ENCODE measurements around the gene UBTF. TPM values are rescaled to one million over a fixed set of nuclear protein-coding genes. Genes with fewer than 3 reads are reported as not detected.

UBTF gene
- 50.1 TPM for polyA plus RNA-seq (2012; ENCODE audit: missing spikeins)

DNA sequence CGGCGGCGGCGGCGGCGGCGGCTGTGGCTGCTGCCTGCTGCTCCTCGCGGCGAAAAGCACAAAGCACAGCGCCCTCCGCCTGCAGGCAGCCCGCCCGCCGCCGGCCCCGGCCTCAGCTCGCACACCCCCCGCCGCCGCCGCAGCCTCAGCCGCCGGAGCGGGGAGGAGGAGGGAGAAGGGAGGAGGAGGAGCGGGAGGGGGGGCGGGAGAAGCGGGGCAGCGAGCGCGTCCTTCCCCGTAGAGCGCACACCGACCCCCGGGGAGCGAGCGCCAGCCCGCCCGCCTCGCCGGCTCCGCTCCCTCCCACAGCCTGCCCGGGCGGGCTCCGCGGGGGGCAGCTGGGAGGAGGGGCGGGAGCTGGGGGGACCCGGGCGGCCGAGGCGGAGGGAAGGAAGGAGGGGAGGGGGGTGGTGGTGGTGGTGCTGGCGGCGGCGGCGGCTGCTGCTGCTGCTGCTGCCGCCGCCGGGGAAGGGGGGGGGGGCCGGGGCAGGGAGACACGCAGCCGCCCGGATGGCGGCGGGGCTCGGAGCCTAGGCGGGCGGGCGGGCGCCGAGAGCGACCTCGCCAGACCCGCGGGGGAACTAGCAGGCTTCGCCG, at the start of gene UBTF:
UBTF (minus strand) TSS at position 60 of the 597 bp plus-strand sequence. CDS start 1,446 bp downstream, outside the sequence.
- DNase-seq (ENCODE audit: insufficient read length), result no peak
- no peak for FAIRE-seq
- no peak for TF ChIP-seq TAF1 (IDR thresholded peaks at IDR 0.05; ENCODE audit: borderline replicate concordance, low read depth, low read length)
- TF ChIP-seq POLR2A (IDR thresholded peaks at IDR 0.05; ENCODE audit: low read depth, low read length), result no peak
- no peak for TF ChIP-seq POLR2AphosphoS5 (IDR thresholded peaks at IDR 0.05; ENCODE audit: low read depth, low read length)

DNA sequence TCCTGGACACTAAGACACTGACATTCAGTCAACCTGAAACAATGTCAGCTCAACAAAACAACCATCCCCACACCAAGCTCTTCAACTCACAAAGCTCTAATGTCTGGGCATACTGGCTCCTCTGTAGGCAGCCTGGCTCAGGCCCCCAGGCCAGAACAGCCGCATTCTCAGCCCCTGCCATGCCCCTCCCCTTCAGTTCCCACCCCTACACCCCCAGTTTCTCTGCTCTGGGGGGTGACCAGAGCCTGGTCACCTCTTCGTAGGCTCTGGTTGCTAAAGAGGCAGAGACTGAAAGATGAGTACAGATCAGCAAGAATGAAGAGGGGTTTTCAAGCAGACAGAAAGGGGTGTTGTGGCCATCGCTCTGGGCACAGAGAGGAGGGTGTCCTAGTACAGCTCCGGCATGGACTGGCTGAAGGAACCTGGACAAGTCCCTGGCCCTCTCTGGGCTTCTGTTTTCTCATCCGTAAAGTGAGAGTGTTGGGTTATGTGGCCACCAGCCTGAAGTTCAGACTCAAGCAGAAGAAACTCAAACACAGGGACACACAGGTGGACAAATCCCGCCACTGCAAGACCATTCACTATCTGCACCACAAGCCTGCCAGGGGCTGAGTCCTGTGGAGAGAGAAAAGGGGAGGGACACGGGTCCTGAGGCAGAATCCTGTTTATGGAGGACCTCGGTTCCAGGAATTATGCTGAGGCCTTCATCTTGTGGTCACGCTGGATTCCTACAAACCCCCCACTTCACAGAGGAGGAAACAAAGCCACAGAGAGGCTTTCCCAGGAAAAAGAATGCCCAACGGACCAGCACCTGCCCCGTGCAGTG, 49.4 kb upstream of the UBTF start:
- no peak for DNase-seq (ENCODE audit: insufficient read length)
- FAIRE-seq, result no peak
- no peak for TF ChIP-seq POLR2A (IDR thresholded peaks at IDR 0.05; ENCODE audit: low read depth, low read length)
- no peak for TF ChIP-seq POLR2AphosphoS5 (IDR thresholded peaks at IDR 0.05; ENCODE audit: low read depth, low read length)
- TF ChIP-seq TAF1 (IDR thresholded peaks at IDR 0.05; ENCODE audit: borderline replicate concordance, low read depth, low read length), result no peak

- DNase-seq (ENCODE audit: insufficient read length) (no peak), FAIRE-seq (no peak)
- TF ChIP-seq POLR2AphosphoS5 (IDR thresholded peaks at IDR 0.05; ENCODE audit: low read depth, low read length) (no peak), POLR2A (IDR thresholded peaks at IDR 0.05; ENCODE audit: low read depth, low read length) (no peak), TAF1 (IDR thresholded peaks at IDR 0.05; ENCODE audit: borderline replicate concordance, low read depth, low read length) (no peak)
These were observed 48.5 kb upstream of the UBTF start, which contains the start of gene SLC4A1 for GRCh38 chr17:44267818-44268490. SLC4A1 (minus strand) TSS chr17:44268135; CDS start chr17:44262866, 5,269 bp downstream.

GRCh38 chr17:44267165-44267455, 47.6 kb upstream of the UBTF start:
- DNase-seq (ENCODE audit: insufficient read length) (no peak), FAIRE-seq (no peak)
- TF ChIP-seq POLR2A (IDR thresholded peaks at IDR 0.05; ENCODE audit: low read depth, low read length) (no peak), TAF1 (IDR thresholded peaks at IDR 0.05; ENCODE audit: borderline replicate concordance, low read depth, low read length) (no peak), POLR2AphosphoS5 (IDR thresholded peaks at IDR 0.05; ENCODE audit: low read depth, low read length) (no peak)

DNA sequence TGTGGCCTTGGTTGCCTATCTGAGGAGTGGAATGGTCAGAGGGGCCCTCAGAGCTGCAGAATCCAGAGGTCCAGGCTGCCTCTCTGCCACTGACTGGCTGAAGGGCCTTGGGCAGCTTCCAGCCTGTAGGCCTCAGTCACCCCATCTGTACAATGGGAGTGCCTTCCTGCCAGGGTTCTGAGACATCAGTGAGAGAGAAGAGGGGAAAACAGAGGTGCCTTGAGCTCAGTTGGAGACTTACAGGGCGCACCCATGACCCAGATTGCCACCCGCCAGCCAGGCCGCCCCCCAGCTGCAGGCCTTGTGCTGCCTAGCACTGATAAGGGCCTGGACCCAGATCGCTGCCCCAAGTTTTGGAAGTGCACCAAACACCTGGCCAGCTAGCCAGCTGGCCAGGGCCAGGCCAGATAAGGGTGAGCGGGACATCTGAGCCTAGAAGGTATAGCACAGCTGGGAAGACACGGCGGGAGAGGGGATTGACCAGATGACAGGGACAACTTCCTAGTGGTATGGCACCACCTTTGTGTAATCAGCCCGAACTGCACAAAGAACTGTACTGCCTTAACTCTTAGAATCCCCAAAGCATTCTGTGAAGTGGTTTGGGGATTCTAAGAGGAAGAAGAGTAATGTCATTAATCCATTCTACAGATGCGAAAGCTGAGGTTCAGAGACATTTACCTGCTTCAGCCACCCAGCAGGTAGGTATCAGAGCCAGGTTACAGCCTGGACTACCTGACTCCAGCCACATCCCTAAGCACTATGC, 47.1 kb upstream of the UBTF start:
- FAIRE-seq (no peak), DNase-seq (ENCODE audit: insufficient read length) (no peak)
- TF ChIP-seq POLR2AphosphoS5 (IDR thresholded peaks at IDR 0.05; ENCODE audit: low read depth, low read length), result no peak

- no peak for TF ChIP-seq POLR2A (IDR thresholded peaks at IDR 0.05; ENCODE audit: low read depth, low read length)
- TF ChIP-seq POLR2AphosphoS5 (IDR thresholded peaks at IDR 0.05; ENCODE audit: low read depth, low read length), result no peak
- no peak for TF ChIP-seq TAF1 (IDR thresholded peaks at IDR 0.05; ENCODE audit: borderline replicate concordance, low read depth, low read length)
- FAIRE-seq, result no peak
- no peak for DNase-seq (ENCODE audit: insufficient read length)
These were observed 43.9 kb upstream of the UBTF start for GRCh38 chr17:44263345-44263902.

- FAIRE-seq, result no peak
- DNase-seq (ENCODE audit: insufficient read length), result no peak
These were observed 43.3 kb upstream of the UBTF start for GRCh38 chr17:44262654-44263225.

DNA sequence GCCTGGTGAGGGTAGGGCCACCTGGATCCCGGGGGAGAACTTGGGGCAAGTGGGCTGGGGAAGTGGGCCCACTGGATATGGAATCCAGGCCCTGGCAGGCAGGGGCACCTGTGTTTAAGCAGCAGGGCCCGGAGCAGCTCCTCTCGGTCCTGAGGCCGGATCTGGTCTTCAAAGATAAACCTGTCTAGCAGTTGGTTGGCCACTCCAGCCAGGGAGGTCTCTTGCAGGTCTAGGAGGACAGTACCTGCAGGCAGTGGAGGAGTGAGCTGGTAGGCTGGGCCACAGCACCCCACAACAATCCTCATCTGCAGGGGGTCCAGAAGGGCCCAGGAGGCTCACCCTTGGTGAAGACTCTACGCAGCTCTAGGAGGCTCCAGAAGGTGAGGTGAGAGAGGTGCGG, 40.8 kb upstream of the UBTF start:
- TF ChIP-seq POLR2AphosphoS5 (IDR thresholded peaks at IDR 0.05; ENCODE audit: low read depth, low read length), result no peak
- TF ChIP-seq POLR2A (IDR thresholded peaks at IDR 0.05; ENCODE audit: low read depth, low read length), result no peak
- no peak for FAIRE-seq
- DNase-seq (ENCODE audit: insufficient read length), result peak; percentile 14

More at GRCh38 chr17:44262654-44263225, 43.3 kb upstream of the UBTF start:
- TF ChIP-seq POLR2A (IDR thresholded peaks at IDR 0.05; ENCODE audit: low read depth, low read length) (no peak), POLR2AphosphoS5 (IDR thresholded peaks at IDR 0.05; ENCODE audit: low read depth, low read length) (no peak), TAF1 (IDR thresholded peaks at IDR 0.05; ENCODE audit: borderline replicate concordance, low read depth, low read length) (no peak)

DNA sequence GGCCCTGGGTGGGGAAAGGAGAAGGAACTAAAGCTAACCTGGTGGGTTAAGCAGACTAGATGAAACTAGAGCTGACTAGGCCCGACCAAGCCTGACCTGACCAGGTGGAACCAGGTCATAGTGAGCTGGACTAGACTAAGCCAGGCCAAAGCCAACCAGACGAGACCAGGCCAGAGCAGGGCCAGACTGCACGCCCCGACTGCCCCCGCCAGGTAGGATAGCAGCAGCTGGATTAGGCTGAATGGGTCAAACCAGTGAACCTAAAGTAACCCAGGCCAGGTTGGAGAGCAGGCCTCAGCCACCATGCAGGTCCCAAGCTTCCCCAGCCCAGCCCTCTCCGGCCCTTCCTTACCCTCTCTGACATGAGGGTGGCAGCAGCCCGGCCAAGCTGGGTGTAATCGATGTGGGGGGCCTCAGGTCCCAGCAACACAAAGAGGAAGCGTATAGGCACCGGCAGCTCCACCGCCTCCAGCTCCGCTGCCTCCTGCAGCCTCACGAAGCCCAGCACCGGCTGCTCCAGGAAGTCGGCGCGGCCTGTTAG, 39.4 kb upstream of the UBTF start:
- no peak for TF ChIP-seq POLR2A (IDR thresholded peaks at IDR 0.05; ENCODE audit: low read depth, low read length)
- TF ChIP-seq POLR2AphosphoS5 (IDR thresholded peaks at IDR 0.05; ENCODE audit: low read depth, low read length), result no peak
- no peak for TF ChIP-seq TAF1 (IDR thresholded peaks at IDR 0.05; ENCODE audit: borderline replicate concordance, low read depth, low read length)
- no peak for FAIRE-seq
- DNase-seq (ENCODE audit: insufficient read length), result no peak
